GM18526 (cell line): ENCODE data around the gene UGT1A3.

Source experiments
- POLR2A ChIP-seq: IDR thresholded peaks from 3 replicates; pipeline ENCODE4 v1.6.1; 2011; ENCODE audit not compliant: insufficient read length; ENCODE audit errors: extremely low read depth

UGT1A3 gene

GRCh38 chr2:233773854-233774253, 45.0 kb downstream of the UGT1A3 start:
- TF ChIP-seq POLR2A: no peak

GRCh38 chr2:233775414-233775813, 46.6 kb downstream of the UGT1A3 start:
- no peak for TF ChIP-seq POLR2A

GRCh38 chr2:233778030-233778429, 49.2 kb downstream of the UGT1A3 start, which contains the start of gene MROH2A:
Gene MROH2A, plus strand, starts transcription at chr2:233778330. Its CDS starts 1,029 bp downstream, at chr2:233779359.
- no peak for TF ChIP-seq POLR2A

- no peak for TF ChIP-seq POLR2A
These were observed 50.9 kb downstream of the UGT1A3 start for GRCh38 chr2:233779722-233780121.

- TF ChIP-seq POLR2A: no peak
These were observed 51.9 kb downstream of the UGT1A3 start for GRCh38 chr2:233780771-233781170.

GRCh38 chr2:233789554-233789953, 60.7 kb downstream of the UGT1A3 start:
- no peak for TF ChIP-seq POLR2A

- TF ChIP-seq POLR2A: no peak
These were observed 62.5 kb downstream of the UGT1A3 start for GRCh38 chr2:233791151-233791882.

GRCh38 chr2:233791883-233792329, 63.1 kb downstream of the UGT1A3 start:
- no peak for TF ChIP-seq POLR2A

- TF ChIP-seq POLR2A: no peak
These were observed 63.9 kb downstream of the UGT1A3 start for GRCh38 chr2:233792720-233793119.

GRCh38 chr2:233793465-233794127, 64.8 kb downstream of the UGT1A3 start:
- TF ChIP-seq POLR2A: no peak

- no peak for TF ChIP-seq POLR2A
These were observed 65.4 kb downstream of the UGT1A3 start for GRCh38 chr2:233794128-233794658.

- no peak for TF ChIP-seq POLR2A
These were observed 66.9 kb downstream of the UGT1A3 start for GRCh38 chr2:233795735-233796171.

- TF ChIP-seq POLR2A: no peak
These were observed 67.4 kb downstream of the UGT1A3 start for GRCh38 chr2:233796254-233796653.

- no peak for TF ChIP-seq POLR2A
These were observed 69.7 kb downstream of the UGT1A3 start for GRCh38 chr2:233798335-233799086.

GRCh38 chr2:233799087-233799665, 70.3 kb downstream of the UGT1A3 start:
- no peak for TF ChIP-seq POLR2A

- no peak for TF ChIP-seq POLR2A
These were observed 70.9 kb downstream of the UGT1A3 start for GRCh38 chr2:233799716-233800115.

- TF ChIP-seq POLR2A: no peak
These were observed 71.4 kb downstream of the UGT1A3 start for GRCh38 chr2:233800208-233800607.
